HepG2 (cell line): Measurements from ENCODE around the gene GTF2B.
"Not testable (repeated sequence)": the region's sequence is repeated elsewhere in the genome, so short reads cannot be mapped to it uniquely, and the experiment has no call there.

ENCODE experiments used
- CHD4 ChIP-seq: fragments of 200-600 bp; sonication (generic); IDR thresholded peaks from 2 replicates; pipeline ENCODE4 v1.7.0; 2017; ENCODE audit warnings: mild to moderate bottlenecking, low read length, borderline replicate concordance
- DMAP1 ChIP-seq: IDR thresholded peaks from 2 replicates; pipeline ENCODE4 v1.6.1; 2016
- HOXA5 ChIP-seq: sonication (generic); formaldehyde crosslinking; IDR thresholded peaks from 2 replicates; pipeline ENCODE4 v1.4.0; 2020; ENCODE audit warnings: missing genetic modification reagents
- TGIF2 ChIP-seq: IDR thresholded peaks from 2 replicates; pipeline ENCODE4 v1.6.1; 2016; ENCODE audit warnings: control low read depth, missing compliant biosample characterization
- TF ChIP-seq, protein P1 (sequence below): sonication (generic); formaldehyde crosslinking; IDR thresholded peaks from 2 replicates; pipeline ENCODE4 v1.8.1; 2023; ENCODE audit warnings: missing genetic modification reagents, inconsistent platforms, borderline replicate concordance
- TF ChIP-seq, protein P2 (sequence below): IDR thresholded peaks from 2 replicates; pipeline ENCODE4 v1.6.1; 2016

DNA sequence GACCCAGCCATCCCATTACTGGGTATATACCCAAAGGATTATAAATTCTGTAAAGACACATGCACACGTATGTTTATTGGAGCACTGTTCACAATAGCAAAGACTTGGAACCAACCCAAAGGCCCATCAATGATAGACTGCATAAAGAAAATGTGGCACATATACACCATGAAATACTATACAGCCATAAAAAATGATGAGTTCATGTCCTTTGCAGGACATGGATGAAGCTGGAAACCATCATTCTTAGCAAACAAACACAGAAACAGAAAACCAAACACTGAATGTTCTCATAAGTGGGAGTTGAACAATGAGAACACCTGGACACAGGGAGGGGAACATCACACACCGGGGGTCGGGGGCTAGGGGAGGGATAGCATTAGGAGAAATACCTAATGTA lies 71.7 kb downstream of the GTF2B start:
- not testable (repeated sequence) for TF ChIP-seq HOXA5 (CRISPR knock-in tag); DMAP1 (CRISPR knock-in tag); TGIF2 (CRISPR knock-in tag); CHD4
- TF ChIP-seq, protein P1, sequence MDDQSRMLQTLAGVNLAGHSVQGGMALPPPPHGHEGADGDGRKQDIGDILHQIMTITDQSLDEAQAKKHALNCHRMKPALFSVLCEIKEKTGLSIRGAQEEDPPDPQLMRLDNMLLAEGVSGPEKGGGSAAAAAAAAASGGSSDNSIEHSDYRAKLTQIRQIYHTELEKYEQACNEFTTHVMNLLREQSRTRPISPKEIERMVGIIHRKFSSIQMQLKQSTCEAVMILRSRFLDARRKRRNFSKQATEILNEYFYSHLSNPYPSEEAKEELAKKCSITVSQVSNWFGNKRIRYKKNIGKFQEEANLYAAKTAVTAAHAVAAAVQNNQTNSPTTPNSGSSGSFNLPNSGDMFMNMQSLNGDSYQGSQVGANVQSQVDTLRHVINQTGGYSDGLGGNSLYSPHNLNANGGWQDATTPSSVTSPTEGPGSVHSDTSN (CRISPR knock-in tag) = not testable (repeated sequence)
- TF ChIP-seq, protein P2, sequence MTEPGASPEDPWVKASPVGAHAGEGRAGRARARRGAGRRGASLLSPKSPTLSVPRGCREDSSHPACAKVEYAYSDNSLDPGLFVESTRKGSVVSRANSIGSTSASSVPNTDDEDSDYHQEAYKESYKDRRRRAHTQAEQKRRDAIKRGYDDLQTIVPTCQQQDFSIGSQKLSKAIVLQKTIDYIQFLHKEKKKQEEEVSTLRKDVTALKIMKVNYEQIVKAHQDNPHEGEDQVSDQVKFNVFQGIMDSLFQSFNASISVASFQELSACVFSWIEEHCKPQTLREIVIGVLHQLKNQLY (CRISPR knock-in tag) = not testable (repeated sequence)
